ENCODE results near the gene ABCD1.

DNA sequence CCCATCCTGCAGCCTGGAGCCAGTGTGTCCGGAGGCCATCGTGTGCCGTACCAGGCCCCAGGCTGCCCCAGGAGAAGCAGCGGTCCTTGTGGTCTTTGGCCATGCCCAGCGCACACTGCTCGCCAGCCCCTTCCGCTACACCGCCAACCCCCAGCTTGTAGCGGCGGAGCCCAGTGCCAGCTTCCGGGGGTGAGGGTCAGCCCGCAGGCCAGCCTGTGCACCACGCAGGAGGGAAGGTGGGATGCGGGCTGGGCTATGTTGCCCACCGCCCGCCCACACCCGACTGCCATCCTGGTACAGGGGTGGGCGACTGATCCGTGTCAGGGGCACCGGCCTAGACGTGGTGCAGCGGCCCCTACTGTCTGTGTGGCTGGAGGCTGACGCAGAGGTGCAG, 48.6 kb downstream of the ABCD1 start:
- TF ChIP-seq, protein P1, sequence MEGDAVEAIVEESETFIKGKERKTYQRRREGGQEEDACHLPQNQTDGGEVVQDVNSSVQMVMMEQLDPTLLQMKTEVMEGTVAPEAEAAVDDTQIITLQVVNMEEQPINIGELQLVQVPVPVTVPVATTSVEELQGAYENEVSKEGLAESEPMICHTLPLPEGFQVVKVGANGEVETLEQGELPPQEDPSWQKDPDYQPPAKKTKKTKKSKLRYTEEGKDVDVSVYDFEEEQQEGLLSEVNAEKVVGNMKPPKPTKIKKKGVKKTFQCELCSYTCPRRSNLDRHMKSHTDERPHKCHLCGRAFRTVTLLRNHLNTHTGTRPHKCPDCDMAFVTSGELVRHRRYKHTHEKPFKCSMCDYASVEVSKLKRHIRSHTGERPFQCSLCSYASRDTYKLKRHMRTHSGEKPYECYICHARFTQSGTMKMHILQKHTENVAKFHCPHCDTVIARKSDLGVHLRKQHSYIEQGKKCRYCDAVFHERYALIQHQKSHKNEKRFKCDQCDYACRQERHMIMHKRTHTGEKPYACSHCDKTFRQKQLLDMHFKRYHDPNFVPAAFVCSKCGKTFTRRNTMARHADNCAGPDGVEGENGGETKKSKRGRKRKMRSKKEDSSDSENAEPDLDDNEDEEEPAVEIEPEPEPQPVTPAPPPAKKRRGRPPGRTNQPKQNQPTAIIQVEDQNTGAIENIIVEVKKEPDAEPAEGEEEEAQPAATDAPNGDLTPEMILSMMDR (IDR thresholded peaks at IDR 0.05), result no peak
- TF ChIP-seq POLR2A (IDR thresholded peaks at IDR 0.05) (no peak), POLR2AphosphoS5 (IDR thresholded peaks at IDR 0.05) (no peak), EP300 (IDR thresholded peaks at IDR 0.05) (no peak)
